Ovary (tissue), 9 donors: Measurements from ENCODE around the gene TCF12. TPM values are rescaled to one million over a fixed set of nuclear protein-coding genes. Genes with fewer than 3 reads are reported as not detected.

Experiments
- DNase-seq, 5 donors: peaks; one replicate each; pipeline ENCODE4 v3.0.0-alpha.2; 2019 to 2020
- H3K27ac ChIP-seq, 2 donors: fragments of 200-600 bp; one replicate each; pipeline versions ENCODE4 v1.5.1 to v1.8.0; 2019 to 2022
- H3K27me3 ChIP-seq: fragments of 200-600 bp; one replicate; pipeline ENCODE4 v1.8.0; 2022
- H3K36me3 ChIP-seq: fragments of 200-600 bp; sonication (generic); one replicate; pipeline ENCODE4 v1.5.1; 2019
- H3K4me1 ChIP-seq: one replicate; pipeline ENCODE4 v1.8.1; 2013; ENCODE audit warnings: mild to moderate bottlenecking, moderate library complexity; ENCODE audit not compliant: insufficient read depth
- H3K4me3 ChIP-seq: fragments of 200-600 bp; sonication (generic); one replicate; pipeline ENCODE4 v1.5.1; 2017
- H3K9me3 ChIP-seq, 2 donors: fragments of 200-600 bp in 1 of 2; sonication (generic) in 1 of 2; one replicate each; pipeline versions ENCODE4 v1.5.1 to v1.8.1; 2013 to 2019; ENCODE audit warnings: mild to moderate bottlenecking in 1 of 2, moderate library complexity in 1 of 2
- CTCF ChIP-seq, 3 donors: fragments of 450-650 bp in 2 of 3; fragments of 200-600 bp in 1 of 3; IDR thresholded peaks; one replicate each; pipeline versions ENCODE4 v1.5.1 to v1.8.0; 2016 to 2022; ENCODE audit warnings: antibody characterized with exemption in 3 of 3, mild to moderate bottlenecking in 1 of 3
- EP300 ChIP-seq: sonication (generic); formaldehyde crosslinking; IDR thresholded peaks from one replicate; pipeline ENCODE4 v1.6.1; 2017; ENCODE audit warnings: antibody characterized with exemption
- POLR2A ChIP-seq: fragments of 450-650 bp; IDR thresholded peaks from one replicate; pipeline ENCODE4 v1.6.1; 2017; ENCODE audit warnings: antibody characterized with exemption, mild to moderate bottlenecking, moderate library complexity
- WGBS, 3 donors: extraction: QIAGEN DNeasy Blood & Tissue Kit in 1 of 3; methylation state at CpG; one replicate each; pipeline versions ENCODE4 v1.1.5 to v1.1.7; 2013 to 2017; 5-methylcytosine and 5-hydroxymethylcytosine counted together
- intact Hi-C, 4 donors: fragments of 100-400 bp; cut with DNase I; formaldehyde crosslinking; loops; one replicate each; pipeline versions ENCODE4 v1.11.0 to v1.15.1; 2022 to 2023
- polyA plus RNA-seq, 2 donors: library from polyadenylated mRNA; stranded (reverse); fragments of 200-250 nt in 1 of 2; fragments of 350-450 nt in 1 of 2; fragmentation: Illumina TruSeq in 1 of 2; extraction: RNeasy Lipid Tissue Mini Kit (QIAGEN cat#74804) in 1 of 2; gene quantifications; one replicate each; pipeline ENCODE4 v1.2.3, GENCODE V29; 2013 to 2014
- total RNA-seq, 7 donors: library from RNA; depleted of rRNA in 2 of 7; stranded (reverse); fragments of >200 nt in 2 of 7; fragmentation: NEBNext Ultra II Directional in 3 of 7; extraction: Animal tissue kit (Norgen Biotek cat#: 25700) in 3 of 7; gene quantifications; one replicate each; pipeline versions ENCODE4 v1.1.0 to v1.2.4, GENCODE V29; 2016 to 2023
- donor health status: DM: no; HTN: no; CAD: no; lungs with moderate emphysema.
- donor health status: DM: no; HTN: no; CAD: no.
- donor health status: Bipolar disorder and iron deficiency.
- donor health status: DM: yes; HTN: yes; CAD: no.
- donor health status: DM: no; HTN: no; CAD: no.
- donor health status: DM: yes; HTN: yes; CAD: no.

TCF12 gene
- total and polyA plus RNA-seq, 9 donors: 28.6 to 150 (median 116) TPM

- H3K4me3 ChIP-seq: no peak overlapping the region
- 95 to 99% (median 98%) methylated on average over 2 of the region's 2 CpGs for WGBS, 3 donors
- H3K27me3 ChIP-seq: no peaks in the 10 kb centered on the region
- DNase-seq: no peak
- no peaks in the 10 kb centered on the region for H3K36me3 ChIP-seq
- intact Hi-C loops: no loop called here
- TF ChIP-seq EP300 (no peak), POLR2A (no peak), CTCF (IDR thresholded peaks at IDR 0.05) (no peak)
- H3K4me1 ChIP-seq: peaks cover 1% of the 10 kb centered on the region
- H3K9me3 ChIP-seq: no peaks in the 10 kb centered on the region
- no peak overlapping the region for H3K27ac ChIP-seq
These were observed 25.6 kb upstream of the TCF12 start for GRCh38 chr15:56892659-56893363.

- H3K4me1 ChIP-seq: no peaks in the 10 kb centered on the region
- no peaks in the 10 kb centered on the region for H3K9me3 ChIP-seq
- H3K27ac ChIP-seq: no peak overlapping the region
- WGBS, 3 donors: 73 to 84% (median 74%) methylated on average over 1 of the region's 1 CpG
- intact Hi-C loops: no loop called here
- DNase-seq: no peak
- no peaks in the 10 kb centered on the region for H3K27me3 ChIP-seq
- no peak overlapping the region for H3K4me3 ChIP-seq
- TF ChIP-seq CTCF (IDR thresholded peaks at IDR 0.05) (no peak), POLR2A (no peak), EP300 (no peak)
- no peaks in the 10 kb centered on the region for H3K36me3 ChIP-seq
These were observed 25.1 kb upstream of the TCF12 start for GRCh38 chr15:56893364-56893678.

GRCh38 chr15:56894601-56895000 is 23.8 kb upstream of the TCF12 start:
- DNase-seq: no peak
- no peak for TF ChIP-seq POLR2A
- no peak for TF ChIP-seq EP300
- TF ChIP-seq CTCF (IDR thresholded peaks at IDR 0.05): no peak
- 91 to 97% (median 96%) methylated on average over 3 of the region's 3 CpGs for WGBS, 3 donors
- H3K27me3 ChIP-seq: no peaks in the 10 kb centered on the region
- H3K36me3 ChIP-seq: no peaks in the 10 kb centered on the region
- no peaks in the 10 kb centered on the region for H3K9me3 ChIP-seq
- no peak overlapping the region for H3K4me3 ChIP-seq
- H3K4me1 ChIP-seq: no peaks in the 10 kb centered on the region
- intact Hi-C loops: no loop called here
- H3K27ac ChIP-seq: no peak overlapping the region

- TF ChIP-seq EP300: no peak
- no peak for TF ChIP-seq POLR2A
- no peak for TF ChIP-seq CTCF (IDR thresholded peaks at IDR 0.05)
- Histone ChIP-seq H3K9me3 (no peaks in the 10 kb centered on the region), H3K36me3 (no peaks in the 10 kb centered on the region), H3K4me3 (no peak overlapping the region), H3K27ac (no peak overlapping the region), H3K4me1 (no peaks in the 10 kb centered on the region), H3K27me3 (no peaks in the 10 kb centered on the region)
- intact Hi-C loops: no loop called here
- no peak for DNase-seq
- 91 to 99% (median 92%) methylated on average over 2 of the region's 2 CpGs for WGBS, 3 donors
These were observed 16.5 kb upstream of the TCF12 start for GRCh38 chr15:56901931-56902330.
